Neural progenitor cell (in vitro differentiated cells): ENCODE measurements around the gene CCDC138. TPM values are rescaled to one million over a fixed set of nuclear protein-coding genes. Genes with fewer than 3 reads are reported as not detected.
A peak's percentile ranks its signal among the peaks of the same experiment; 100 is the strongest.

Experiments
- DNase-seq: peaks from one replicate; pipeline ENCODE4 v3.0.0-alpha.2; 2016; ENCODE audit warnings: low spot score
- H2AFZ ChIP-seq: fragments of 200-600 bp; sonication (generic); replicated peaks from 2 replicates; pipeline ENCODE4 v1.6.1; 2016; ENCODE audit warnings: antibody characterized with exemption
- H3F3A ChIP-seq: fragments of 200-600 bp; sonication (generic); 2 replicates; pipeline ENCODE4 v1.6.1; 2016; ENCODE audit warnings: antibody characterized with exemption, low read depth
- H3K27ac ChIP-seq: fragments of 200-600 bp; sonication (generic); 2 replicates; pipeline ENCODE4 v1.5.1; 2016; ENCODE audit warnings: mild to moderate bottlenecking
- H3K27me3 ChIP-seq: fragments of 200-600 bp; sonication (generic); 2 replicates; pipeline ENCODE4 v1.6.1; 2016; ENCODE audit warnings: mild to moderate bottlenecking, moderate library complexity
- H3K36me3 ChIP-seq: fragments of 200-600 bp; sonication (generic); 2 replicates; pipeline ENCODE4 v1.5.1; 2016
- H3K4me1 ChIP-seq: fragments of 200-600 bp; sonication (generic); 2 replicates; pipeline ENCODE4 v1.6.1; 2016; ENCODE audit warnings: mixed run types
- H3K4me2 ChIP-seq: fragments of 200-600 bp; sonication (generic); 2 replicates; pipeline ENCODE4 v1.6.1; 2016
- H3K4me3 ChIP-seq: fragments of 200-600 bp; sonication (generic); 2 replicates; pipeline ENCODE4 v1.5.1; 2016
- H3K79me2 ChIP-seq: fragments of 200-600 bp; sonication (generic); 2 replicates; pipeline ENCODE4 v1.6.1; 2016; ENCODE audit warnings: low read depth
- H3K9ac ChIP-seq: fragments of 200-600 bp; sonication (generic); 2 replicates; pipeline ENCODE4 v1.6.1; 2016
- H3K9me3 ChIP-seq: fragments of 200-600 bp; sonication (generic); 2 replicates; pipeline ENCODE4 v1.5.1; 2016; ENCODE audit warnings: low read depth
- H4K20me1 ChIP-seq: fragments of 200-600 bp; sonication (generic); 2 replicates; pipeline ENCODE4 v1.6.1; 2016; ENCODE audit warnings: low read depth
- H3K27ac Mint-ChIP-seq: 3 replicates; pipeline ENCODE4 v1.8.0; 2021; ENCODE audit warnings: mixed read lengths
- H3K27me3 Mint-ChIP-seq: 2 replicates; pipeline ENCODE4 v1.8.0; 2022; ENCODE audit warnings: low read depth, mild to moderate bottlenecking, inconsistent platforms, moderate library complexity, mixed read lengths; ENCODE audit not compliant: insufficient read depth
- H3K36me3 Mint-ChIP-seq: 3 replicates; pipeline ENCODE4 v1.8.0; 2021; ENCODE audit warnings: mixed read lengths
- H3K4me1 Mint-ChIP-seq: 3 replicates; pipeline ENCODE4 v1.8.0; 2021; ENCODE audit warnings: mixed read lengths
- H3K4me3 Mint-ChIP-seq: 3 replicates; pipeline ENCODE4 v1.8.0; 2021; ENCODE audit warnings: mild to moderate bottlenecking, moderate library complexity, mixed read lengths
- H3K9me3 Mint-ChIP-seq: 3 replicates; pipeline ENCODE4 v1.8.0; 2020; ENCODE audit warnings: mixed read lengths
- EZH2 ChIP-seq: fragments of 200-600 bp; sonication (generic); IDR thresholded peaks from 2 replicates; pipeline ENCODE4 v1.6.1; 2017; ENCODE audit warnings: antibody characterized with exemption, mild to moderate bottlenecking, moderate library complexity
- EZH2phosphoT487 ChIP-seq: fragments of 200-600 bp; sonication (generic); IDR thresholded peaks from 2 replicates; pipeline ENCODE4 v1.6.1; 2017; ENCODE audit warnings: antibody characterized with exemption
- total RNA-seq: library from RNA; depleted of rRNA; stranded (reverse); fragments of >200 nt; gene quantifications from 2 replicates; pipeline ENCODE4 v1.2.3, GENCODE V29; 2015; ENCODE audit warnings: low replicate concordance
- TF ChIP-seq, protein P1 (sequence below): fragments of 200-600 bp; sonication (generic); IDR thresholded peaks from 2 replicates; pipeline ENCODE4 v1.5.1; 2017; ENCODE audit warnings: antibody characterized with exemption, mild to moderate bottlenecking

The CCDC138 gene
- total RNA-seq, 1 donor from 2014 or later = 92.6 TPM

DNA sequence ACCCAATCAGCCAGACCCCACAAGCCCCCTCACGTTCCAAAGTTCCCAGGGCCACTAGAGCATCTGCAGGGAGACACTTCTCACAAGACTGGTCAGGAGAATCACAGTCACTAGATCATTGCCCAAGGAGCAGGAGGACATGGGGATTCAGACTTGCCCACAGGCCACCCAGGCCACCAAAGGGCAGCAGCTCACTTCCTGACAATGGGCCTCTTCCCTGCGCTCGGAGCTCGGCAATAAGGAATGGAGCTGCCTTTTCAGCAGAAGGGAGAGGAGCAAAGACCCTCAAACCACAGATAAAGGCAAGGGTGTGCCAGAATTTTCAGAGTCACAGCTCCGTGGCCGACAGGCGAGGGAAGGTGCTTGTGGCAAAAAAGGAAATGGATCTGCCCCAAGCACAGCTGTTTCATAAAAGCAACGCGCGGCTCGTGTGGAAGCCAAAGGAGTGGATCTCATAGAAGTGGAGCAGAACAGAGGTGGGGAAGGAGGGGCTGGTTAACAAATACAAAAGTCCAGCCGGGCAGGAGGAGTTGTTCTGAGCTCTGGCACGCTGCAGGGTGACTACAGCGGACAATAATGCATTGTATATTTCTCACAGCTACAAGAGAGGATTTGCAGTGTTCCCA, 130.3 kb downstream of the CCDC138 start:
- peaks cover 37% of the 10 kb centered on the region for H3K4me1 ChIP-seq
- H2AFZ ChIP-seq = no peak overlapping the region
- peak overlapping the region; percentile 42 for H3K4me2 ChIP-seq
- H3K36me3 Mint-ChIP-seq = peaks cover 1% of the 10 kb centered on the region
- no peaks in the 10 kb centered on the region for H3K79me2 ChIP-seq
- H3K27me3 ChIP-seq = no peaks in the 10 kb centered on the region
- TF ChIP-seq EZH2 (no peak), EZH2phosphoT487 (no peak)
- TF ChIP-seq, protein P1, sequence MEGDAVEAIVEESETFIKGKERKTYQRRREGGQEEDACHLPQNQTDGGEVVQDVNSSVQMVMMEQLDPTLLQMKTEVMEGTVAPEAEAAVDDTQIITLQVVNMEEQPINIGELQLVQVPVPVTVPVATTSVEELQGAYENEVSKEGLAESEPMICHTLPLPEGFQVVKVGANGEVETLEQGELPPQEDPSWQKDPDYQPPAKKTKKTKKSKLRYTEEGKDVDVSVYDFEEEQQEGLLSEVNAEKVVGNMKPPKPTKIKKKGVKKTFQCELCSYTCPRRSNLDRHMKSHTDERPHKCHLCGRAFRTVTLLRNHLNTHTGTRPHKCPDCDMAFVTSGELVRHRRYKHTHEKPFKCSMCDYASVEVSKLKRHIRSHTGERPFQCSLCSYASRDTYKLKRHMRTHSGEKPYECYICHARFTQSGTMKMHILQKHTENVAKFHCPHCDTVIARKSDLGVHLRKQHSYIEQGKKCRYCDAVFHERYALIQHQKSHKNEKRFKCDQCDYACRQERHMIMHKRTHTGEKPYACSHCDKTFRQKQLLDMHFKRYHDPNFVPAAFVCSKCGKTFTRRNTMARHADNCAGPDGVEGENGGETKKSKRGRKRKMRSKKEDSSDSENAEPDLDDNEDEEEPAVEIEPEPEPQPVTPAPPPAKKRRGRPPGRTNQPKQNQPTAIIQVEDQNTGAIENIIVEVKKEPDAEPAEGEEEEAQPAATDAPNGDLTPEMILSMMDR = no peak
- peaks cover 10% of the 10 kb centered on the region for H3K27me3 Mint-ChIP-seq
- H3K4me3 Mint-ChIP-seq = peak overlapping the region; percentile 41
- H3K4me1 Mint-ChIP-seq = peaks cover 46% of the 10 kb centered on the region
- no peak overlapping the region for H3K4me3 ChIP-seq
- no peaks in the 10 kb centered on the region for H3K36me3 ChIP-seq
- peaks cover 5% of the 10 kb centered on the region for H3F3A ChIP-seq
- H3K27ac ChIP-seq = no peak overlapping the region
- H3K9me3 Mint-ChIP-seq = peaks cover 2% of the 10 kb centered on the region
- no peak for DNase-seq
- H3K9me3 ChIP-seq = no peaks in the 10 kb centered on the region
- H3K9ac ChIP-seq = no peak overlapping the region
- peak overlapping the region; percentile 92 for H3K27ac Mint-ChIP-seq
- H4K20me1 ChIP-seq = peaks cover 7% of the 10 kb centered on the region

DNA sequence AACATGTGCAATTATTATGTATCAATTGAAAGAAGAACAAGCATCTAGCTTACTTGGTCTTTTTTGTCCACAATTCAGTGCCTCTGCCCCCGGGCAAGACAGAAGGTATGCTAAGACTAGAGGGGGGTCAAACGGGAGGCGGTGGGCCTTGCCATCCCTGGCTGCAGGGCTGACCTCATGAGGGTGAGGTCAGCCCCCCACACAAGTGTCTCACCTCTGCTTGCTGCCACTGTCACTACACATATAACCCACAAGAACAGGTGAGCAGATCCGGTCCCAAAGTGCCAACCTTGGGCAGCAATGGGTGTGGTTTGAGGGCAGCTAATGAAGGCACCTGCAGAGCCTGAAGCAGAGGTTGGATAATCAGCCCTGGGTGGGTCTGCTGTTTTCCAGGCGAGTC, 131.0 kb downstream of the CCDC138 start:
- Histone ChIP-seq H3K79me2 (no peaks in the 10 kb centered on the region), H3K4me3 (no peak overlapping the region), H2AFZ (no peak overlapping the region), H3K9me3 (no peaks in the 10 kb centered on the region), H3K4me1 (peaks cover 37% of the 10 kb centered on the region), H3F3A (peaks cover 5% of the 10 kb centered on the region), H3K4me2 (peak overlapping the region; percentile 42), H3K36me3 (no peaks in the 10 kb centered on the region), H4K20me1 (peaks cover 7% of the 10 kb centered on the region), H3K27ac (no peak overlapping the region), H3K27me3 (no peaks in the 10 kb centered on the region), H3K9ac (no peak overlapping the region)
- peaks cover 48% of the 10 kb centered on the region for H3K4me1 Mint-ChIP-seq
- peaks cover under 1% of the 10 kb centered on the region for H3K9me3 Mint-ChIP-seq
- no peak for DNase-seq
- peaks cover under 1% of the 10 kb centered on the region for H3K36me3 Mint-ChIP-seq
- H3K27me3 Mint-ChIP-seq = peaks cover 11% of the 10 kb centered on the region
- TF ChIP-seq, protein P1 = no peak
- no peak for TF ChIP-seq EZH2
- TF ChIP-seq EZH2phosphoT487 = no peak
- peak overlapping the region; percentile 92 for H3K27ac Mint-ChIP-seq
- peak overlapping the region; percentile 63 for H3K4me3 Mint-ChIP-seq

DNA sequence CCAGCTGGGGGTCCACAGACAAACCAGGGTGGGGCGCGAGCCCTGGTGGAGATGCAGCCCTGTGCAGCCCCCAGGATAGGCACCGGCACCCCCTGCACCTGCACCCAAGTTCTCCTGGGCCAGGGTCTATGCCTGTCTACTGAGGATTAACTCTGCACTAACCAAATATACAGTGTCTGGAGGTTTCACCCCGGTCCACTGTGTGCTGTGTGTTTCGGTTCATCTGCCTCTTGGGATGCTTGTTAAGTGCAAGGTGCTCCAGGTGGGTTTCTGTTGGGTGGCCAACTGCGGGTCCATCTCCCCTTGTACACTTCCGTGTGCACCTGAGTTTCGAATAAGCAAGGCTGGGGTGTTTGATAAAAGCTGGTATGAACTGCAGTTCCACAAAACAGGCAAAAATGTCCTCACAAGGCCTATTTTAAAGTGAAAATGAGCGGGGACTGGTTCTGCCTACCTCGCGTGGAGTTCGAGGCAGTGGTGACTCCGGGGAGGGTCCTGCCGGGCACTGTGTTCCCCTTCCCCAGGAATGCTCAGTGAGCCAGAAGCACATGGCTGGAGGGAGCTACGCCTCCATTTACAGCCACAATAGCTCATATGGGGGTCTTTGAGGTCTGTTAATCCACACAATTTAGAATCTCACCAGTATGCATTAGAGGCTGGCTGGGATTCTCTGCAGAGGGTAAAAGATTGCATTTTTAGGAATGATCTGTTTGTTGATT, 131.7 kb downstream of the CCDC138 start:
- H3K9me3 Mint-ChIP-seq = no peaks in the 10 kb centered on the region
- H4K20me1 ChIP-seq = peaks cover 7% of the 10 kb centered on the region
- no peak overlapping the region for H3K4me3 ChIP-seq
- H3K36me3 ChIP-seq = no peaks in the 10 kb centered on the region
- H3K4me1 Mint-ChIP-seq = peaks cover 55% of the 10 kb centered on the region
- peaks cover 37% of the 10 kb centered on the region for H3K4me1 ChIP-seq
- H3K79me2 ChIP-seq = no peaks in the 10 kb centered on the region
- no peaks in the 10 kb centered on the region for H3K36me3 Mint-ChIP-seq
- TF ChIP-seq EZH2phosphoT487 (no peak), EZH2 (no peak)
- TF ChIP-seq, protein P1 = no peak
- no peaks in the 10 kb centered on the region for H3K27me3 ChIP-seq
- peak; percentile 70 for DNase-seq
- H3K27ac ChIP-seq = no peak overlapping the region
- peak overlapping the region; percentile 60 for H3K27ac Mint-ChIP-seq
- H3K9me3 ChIP-seq = no peaks in the 10 kb centered on the region
- H2AFZ ChIP-seq = no peak overlapping the region
- H3F3A ChIP-seq = peaks cover 5% of the 10 kb centered on the region
- peak overlapping the region; percentile 39 for H3K4me2 ChIP-seq
- no peak overlapping the region for H3K9ac ChIP-seq
- H3K27me3 Mint-ChIP-seq = peaks cover 12% of the 10 kb centered on the region
- H3K4me3 Mint-ChIP-seq = no peak overlapping the region
